Panc1 (cell line): Measurements from ENCODE around the gene TMEM175.

Source experiments
- CTCF ChIP-seq: fragments of 450-650 bp; IDR thresholded peaks from 2 replicates; pipeline ENCODE4 v1.5.1; 2017; ENCODE audit warnings: mild to moderate bottlenecking
- POLR2AphosphoS5 ChIP-seq: IDR thresholded peaks from 2 replicates; pipeline ENCODE4 v1.6.1; 2012; ENCODE audit warnings: mild to moderate bottlenecking, low read depth, low read length, moderate library complexity
- REST ChIP-seq, 2 experiments: IDR thresholded peaks; 2 replicates each; pipeline ENCODE4 v1.6.1; 2011 to 2012; ENCODE audit warnings: low read depth in 2 of 2, control low read depth in 1 of 2, low read length in 1 of 2, mild to moderate bottlenecking in 1 of 2, moderate library complexity in 1 of 2; ENCODE audit not compliant: insufficient read depth in 1 of 2
- SIN3A ChIP-seq: IDR thresholded peaks from 2 replicates; pipeline ENCODE4 v1.6.1; 2012; ENCODE audit warnings: low read depth, mild to moderate bottlenecking, low read length, moderate library complexity, borderline replicate concordance; ENCODE audit not compliant: insufficient read depth
- TCF7L2 ChIP-seq: IDR thresholded peaks from 2 replicates; pipeline ENCODE4 v1.6.1; 2011; ENCODE audit warnings: mild to moderate bottlenecking, low read depth, low read length, inconsistent platforms

GRCh38 chr4:974668-975067 lies 42.4 kb downstream of the TMEM175 start:
- TF ChIP-seq CTCF (no peak), POLR2AphosphoS5 (no peak), SIN3A (no peak), REST (IDR thresholded peaks at IDR 0.05; ENCODE audit: insufficient read depth in 1 of 2, low read depth in 2 of 2, low read length in 1 of 2) (no peak), TCF7L2 (no peak)
